ENCODE measurements around the gene KLHL40.

DNA sequence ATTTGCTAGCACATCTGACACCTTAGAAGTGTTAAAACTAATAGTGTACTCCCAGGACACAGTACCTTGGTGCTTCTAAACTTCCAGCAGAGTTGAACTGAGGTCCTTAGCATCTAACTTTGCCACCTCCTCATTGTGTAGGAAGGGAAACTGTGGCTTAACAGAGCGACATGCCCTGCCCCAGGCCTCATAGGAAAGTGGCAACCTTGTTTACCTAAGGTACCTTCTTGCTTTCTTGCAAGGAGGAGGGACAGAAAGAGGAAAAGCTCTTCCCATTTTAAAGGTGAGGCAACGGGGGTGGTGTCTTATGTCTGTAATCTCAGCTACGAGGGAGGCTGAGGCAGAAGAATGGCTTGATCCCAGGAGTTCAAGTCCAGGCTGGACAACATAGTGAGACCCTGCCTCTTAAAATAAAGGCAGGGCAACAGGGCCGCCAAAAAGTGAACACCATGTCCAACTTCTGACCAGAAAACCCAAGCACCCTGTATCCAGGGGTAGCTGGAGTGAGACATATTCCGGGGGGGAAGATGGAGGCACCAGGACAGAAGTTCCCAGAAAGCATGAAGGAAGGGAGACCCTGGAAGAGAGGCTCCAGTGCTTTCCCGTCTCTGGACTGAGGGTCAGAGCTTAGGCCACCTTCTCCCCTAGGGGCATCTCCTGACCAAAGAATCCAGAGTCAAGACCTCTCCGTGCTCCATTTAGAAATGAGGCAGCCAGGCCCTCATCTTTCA lies 540 bp upstream of the KLHL40 start:
- TF ChIP-seq, protein P1, sequence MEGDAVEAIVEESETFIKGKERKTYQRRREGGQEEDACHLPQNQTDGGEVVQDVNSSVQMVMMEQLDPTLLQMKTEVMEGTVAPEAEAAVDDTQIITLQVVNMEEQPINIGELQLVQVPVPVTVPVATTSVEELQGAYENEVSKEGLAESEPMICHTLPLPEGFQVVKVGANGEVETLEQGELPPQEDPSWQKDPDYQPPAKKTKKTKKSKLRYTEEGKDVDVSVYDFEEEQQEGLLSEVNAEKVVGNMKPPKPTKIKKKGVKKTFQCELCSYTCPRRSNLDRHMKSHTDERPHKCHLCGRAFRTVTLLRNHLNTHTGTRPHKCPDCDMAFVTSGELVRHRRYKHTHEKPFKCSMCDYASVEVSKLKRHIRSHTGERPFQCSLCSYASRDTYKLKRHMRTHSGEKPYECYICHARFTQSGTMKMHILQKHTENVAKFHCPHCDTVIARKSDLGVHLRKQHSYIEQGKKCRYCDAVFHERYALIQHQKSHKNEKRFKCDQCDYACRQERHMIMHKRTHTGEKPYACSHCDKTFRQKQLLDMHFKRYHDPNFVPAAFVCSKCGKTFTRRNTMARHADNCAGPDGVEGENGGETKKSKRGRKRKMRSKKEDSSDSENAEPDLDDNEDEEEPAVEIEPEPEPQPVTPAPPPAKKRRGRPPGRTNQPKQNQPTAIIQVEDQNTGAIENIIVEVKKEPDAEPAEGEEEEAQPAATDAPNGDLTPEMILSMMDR (IDR thresholded peaks at IDR 0.05; ENCODE audit: insufficient read depth, low read depth, low read length), result no peak
- TF ChIP-seq EZH2 (IDR thresholded peaks at IDR 0.05; ENCODE audit: insufficient read depth, low read length), result no peak
